GM12872 (cell line): Measurements from ENCODE around the gene PDGFA.

Source experiments
- CTCF ChIP-seq: IDR thresholded peaks from 3 replicates; pipeline ENCODE4 v1.5.1; 2011; ENCODE audit warnings: low read depth, mild to moderate bottlenecking, low read length, moderate library complexity; ENCODE audit not compliant: insufficient read depth

The PDGFA gene

GRCh38 chr7:536231-536630, 16.6 kb upstream of the PDGFA start:
- no peak for TF ChIP-seq CTCF

- no peak for TF ChIP-seq CTCF
Observed at GRCh38 chr7:534959-535358, 15.3 kb upstream of the PDGFA start.

- TF ChIP-seq CTCF: no peak
Observed at GRCh38 chr7:534075-534474, 14.4 kb upstream of the PDGFA start.

DNA sequence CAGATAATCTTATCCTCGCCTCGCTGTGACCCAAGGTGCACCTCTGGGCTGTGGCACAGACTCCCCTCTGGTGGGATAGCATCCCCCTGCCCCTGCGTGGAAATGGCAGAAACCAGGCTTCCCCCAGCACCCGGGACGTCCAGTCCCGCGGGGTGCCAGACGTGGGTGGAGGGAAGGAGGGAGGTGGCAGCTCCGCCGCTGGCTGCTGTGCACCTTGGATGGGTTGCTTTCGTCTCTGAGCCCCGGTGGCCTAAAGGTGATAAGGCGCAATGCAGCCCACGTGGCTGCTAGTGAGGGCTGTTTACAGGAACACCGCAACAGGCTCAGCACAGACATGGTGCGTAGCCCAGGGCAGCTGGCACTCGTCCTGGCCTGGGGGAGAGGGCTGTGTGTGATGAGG, 13.6 kb upstream of the PDGFA start:
- no peak for TF ChIP-seq CTCF

DNA sequence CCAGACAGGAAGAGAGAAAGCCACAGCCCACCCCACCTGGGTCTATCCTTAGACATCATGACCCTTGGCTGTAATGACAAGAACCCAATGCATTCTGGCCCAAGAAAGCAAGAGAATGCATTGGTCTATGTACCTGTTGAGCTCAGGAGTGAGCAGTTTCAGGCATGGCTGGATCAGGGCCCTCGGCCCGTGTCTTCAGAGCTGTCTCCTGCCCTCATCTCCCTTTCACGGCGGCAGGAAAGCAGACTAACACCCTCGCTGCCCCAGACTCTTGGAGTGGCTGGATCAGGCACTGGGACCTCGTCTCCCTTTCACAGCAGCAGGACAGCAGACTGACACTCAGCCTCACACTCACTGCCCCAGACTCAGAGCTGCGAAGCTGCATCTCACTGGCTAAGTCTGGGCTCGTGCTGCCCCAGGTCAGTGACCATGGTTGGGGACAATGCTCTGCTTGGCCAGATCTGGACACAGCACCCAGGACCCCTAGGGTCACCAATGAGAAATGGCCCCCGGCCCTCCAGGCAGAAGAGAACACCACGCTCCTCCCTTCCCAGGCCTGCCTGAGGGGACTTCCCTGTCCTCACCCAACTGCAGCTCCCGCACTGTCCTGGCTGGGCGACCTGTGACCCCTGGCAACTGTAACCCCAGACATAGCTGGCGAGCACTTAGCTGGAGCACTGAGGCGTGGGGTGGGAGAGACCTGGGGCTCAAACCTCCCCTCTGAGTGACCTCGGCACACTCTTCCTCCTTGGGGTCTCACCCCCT, 12.9 kb upstream of the PDGFA start:
- no peak for TF ChIP-seq CTCF

- no peak for TF ChIP-seq CTCF
Observed at GRCh38 chr7:531777-532176, 12.1 kb upstream of the PDGFA start.

DNA sequence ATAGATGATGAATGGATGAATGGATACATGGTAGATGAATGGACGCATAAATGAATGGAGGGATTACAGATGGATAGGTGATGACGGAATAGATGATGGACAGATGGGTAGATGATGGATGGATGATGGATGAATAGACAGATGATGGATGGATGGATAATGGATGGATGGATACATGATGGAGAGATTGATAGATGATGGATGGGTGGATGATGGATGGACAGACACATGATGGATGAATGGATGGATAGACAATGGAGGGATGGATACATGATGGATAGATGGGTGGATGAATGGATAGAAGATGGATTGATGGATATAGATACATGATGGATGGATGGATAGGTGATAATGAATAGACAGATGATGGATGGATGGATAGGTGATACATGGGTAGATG, 8.8 kb upstream of the PDGFA start:
- no peak for TF ChIP-seq CTCF

DNA sequence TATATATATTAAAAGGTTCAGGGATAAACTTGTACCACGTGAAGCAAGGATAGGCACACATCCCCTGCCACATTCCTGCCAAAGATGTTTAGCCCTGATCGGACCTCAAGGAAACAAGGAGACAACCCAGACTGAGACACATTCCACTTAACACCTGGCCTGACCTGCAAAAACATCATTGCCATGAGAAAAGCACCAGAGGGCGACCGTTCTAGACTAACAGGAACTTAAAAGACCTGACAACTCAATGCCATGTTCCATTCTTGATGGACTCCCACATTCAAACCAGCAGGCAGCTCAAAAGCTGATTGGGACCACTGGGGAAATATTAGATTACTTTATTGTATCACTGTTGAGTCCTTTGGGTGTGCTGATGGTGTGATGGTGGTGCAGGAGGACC, 8.1 kb upstream of the PDGFA start:
- no peak for TF ChIP-seq CTCF
